HFFc6 (cell line): ENCODE data around the gene CCNY. TPM values are rescaled to one million over a fixed set of nuclear protein-coding genes. Genes with fewer than 3 reads are reported as not detected.

Experiments
- DNase-seq: peaks from one replicate; pipeline ENCODE4 v3.0.0-alpha.2; 2018
- H3K27ac Mint-ChIP-seq: 2 replicates; pipeline ENCODE4 v1.8.0; 2020; ENCODE audit warnings: mild to moderate bottlenecking, mixed read lengths
- H3K27me3 Mint-ChIP-seq: 2 replicates; pipeline ENCODE4 v1.8.0; 2021; ENCODE audit warnings: mild to moderate bottlenecking, moderate library complexity, mixed read lengths; ENCODE audit not compliant: insufficient read depth
- H3K36me3 Mint-ChIP-seq: 2 replicates; pipeline ENCODE4 v1.8.0; 2021; ENCODE audit warnings: low read depth, mixed read lengths
- H3K4me1 Mint-ChIP-seq: 2 replicates; pipeline ENCODE4 v1.8.0; 2020; ENCODE audit warnings: low read depth, mixed read lengths
- H3K4me3 Mint-ChIP-seq: 2 replicates; pipeline ENCODE4 v1.8.0; 2020; ENCODE audit warnings: mild to moderate bottlenecking, moderate library complexity, mixed read lengths
- H3K9me3 Mint-ChIP-seq: 2 replicates; pipeline ENCODE4 v1.8.0; 2020; ENCODE audit warnings: mild to moderate bottlenecking, mixed read lengths
- CTCF ChIP-seq: fragments of 200-600 bp; sonication (generic); IDR thresholded peaks from 2 replicates; pipeline ENCODE4 v1.5.0; 2021; ENCODE audit warnings: antibody characterized with exemption, mild to moderate bottlenecking
- total RNA-seq, 6 experiments: library from RNA; stranded (reverse); fragmentation: NEBNext Ultra II Directional; extraction: Animal tissue kit (Norgen Biotek cat#: 25700); gene quantifications; 2 replicates in 1 of 6; 3 replicates in 5 of 6; pipeline ENCODE4 v1.2.3, GENCODE V29; 2021

Gene CCNY
- total RNA-seq, 6 experiments from 2014 or later = 60.0 to 76.6 (median 69.9) TPM

GRCh38 chr10:35442028-35442427 lies 105.7 kb downstream of the CCNY start:
- DNase-seq = peak; percentile 42
- peaks cover 39% of the 10 kb centered on the region for H3K36me3 Mint-ChIP-seq
- TF ChIP-seq CTCF = no peak
- H3K27ac Mint-ChIP-seq = peak overlapping the region; percentile 25
- no peak overlapping the region for H3K4me3 Mint-ChIP-seq
- peaks cover 2% of the 10 kb centered on the region; the same call in 1 of the 2 replicates for H3K27me3 Mint-ChIP-seq
- H3K4me1 Mint-ChIP-seq = peaks cover 38% of the 10 kb centered on the region
- H3K9me3 Mint-ChIP-seq = peaks cover 37% of the 10 kb centered on the region

GRCh38 chr10:35442592-35442991 lies 106.3 kb downstream of the CCNY start:
- DNase-seq = no peak
- H3K9me3 Mint-ChIP-seq = peaks cover 37% of the 10 kb centered on the region

GRCh38 chr10:35443858-35444257 lies 107.5 kb downstream of the CCNY start:
- DNase-seq = no peak
- H3K9me3 Mint-ChIP-seq = peaks cover 37% of the 10 kb centered on the region
- H3K27me3 Mint-ChIP-seq = peaks cover 2% of the 10 kb centered on the region; the same call in 1 of the 2 replicates
- H3K4me3 Mint-ChIP-seq = no peak overlapping the region
- TF ChIP-seq CTCF = no peak
- H3K27ac Mint-ChIP-seq = no peak overlapping the region
- peaks cover 57% of the 10 kb centered on the region for H3K4me1 Mint-ChIP-seq
- peaks cover 36% of the 10 kb centered on the region for H3K36me3 Mint-ChIP-seq

More at GRCh38 chr10:35442592-35442991, 106.3 kb downstream of the CCNY start:
- Mint-ChIP-seq H3K27ac (peak overlapping the region; percentile 25), H3K27me3 (peaks cover 2% of the 10 kb centered on the region; the same call in 1 of the 2 replicates), H3K36me3 (peaks cover 39% of the 10 kb centered on the region), H3K4me3 (no peak overlapping the region), H3K4me1 (peaks cover 44% of the 10 kb centered on the region)
- no peak for TF ChIP-seq CTCF

GRCh38 chr10:35445150-35445884 lies 109.0 kb downstream of the CCNY start:
- no peak overlapping the region for H3K27ac Mint-ChIP-seq
- H3K4me1 Mint-ChIP-seq = peaks cover 71% of the 10 kb centered on the region
- peaks cover 28% of the 10 kb centered on the region for H3K9me3 Mint-ChIP-seq
- H3K27me3 Mint-ChIP-seq = peaks cover 2% of the 10 kb centered on the region
- peaks cover 29% of the 10 kb centered on the region for H3K36me3 Mint-ChIP-seq
- H3K4me3 Mint-ChIP-seq = no peak overlapping the region
- no peak for TF ChIP-seq CTCF
- DNase-seq = no peak

GRCh38 chr10:35446439-35446838 lies 110.1 kb downstream of the CCNY start:
- Mint-ChIP-seq H3K27me3 (no peaks in the 10 kb centered on the region; the same call in none of the 2 replicates), H3K27ac (no peak overlapping the region), H3K4me1 (peaks cover 76% of the 10 kb centered on the region), H3K9me3 (peaks cover 28% of the 10 kb centered on the region), H3K4me3 (no peak overlapping the region), H3K36me3 (peaks cover 29% of the 10 kb centered on the region)
- DNase-seq = no peak
- TF ChIP-seq CTCF = no peak
